Natural killer cell (primary cell): ENCODE measurements around the gene AGR3. TPM values are rescaled to one million over a fixed set of nuclear protein-coding genes. Genes with fewer than 3 reads are reported as not detected.

Source experiments
- ATAC-seq, 3 donors: fragments of 150-1000 bp in 2 of 3; fragments of 200-7000 bp in 1 of 3; cut with Tn5 transposase; 1 replicate in 1 of 3; 2 replicates in 2 of 3; pipeline ENCODE4 v1.10.0; 2021; ENCODE audit warnings: mild to moderate bottlenecking in 2 of 3, moderate library complexity in 2 of 3
- DNase-seq, 2 donors: peaks; one replicate each; pipeline versions ENCODE4 v3.0.0 to v3.0.0-alpha.2; 2013 to 2021; ENCODE audit warnings: mixed read lengths in 1 of 2
- H3K27ac ChIP-seq: one replicate; pipeline ENCODE4 v1.5.1; 2013; ENCODE audit warnings: mild to moderate bottlenecking, low read length
- H3K27me3 ChIP-seq: one replicate; pipeline ENCODE4 v1.6.1; 2013; ENCODE audit warnings: low read length; ENCODE audit not compliant: control insufficient read depth, insufficient read depth
- H3K36me3 ChIP-seq: one replicate; pipeline ENCODE4 v1.6.1; 2013; ENCODE audit warnings: low read length; ENCODE audit not compliant: control insufficient read depth, insufficient read depth
- H3K4me1 ChIP-seq: one replicate; pipeline ENCODE4 v1.6.1; 2013; ENCODE audit warnings: low read length; ENCODE audit not compliant: control insufficient read depth, insufficient read depth
- H3K4me3 ChIP-seq: one replicate; pipeline ENCODE4 v1.5.1; 2013; ENCODE audit warnings: low read length
- H3K9me3 ChIP-seq: one replicate; pipeline ENCODE4 v1.6.1; 2013; ENCODE audit warnings: low read length; ENCODE audit not compliant: control insufficient read depth, insufficient read depth
- H3K27ac Mint-ChIP-seq, 2 donors: one replicate each; pipeline ENCODE4 v1.8.0; 2022; ENCODE audit warnings: mild to moderate bottlenecking in 2 of 2, mixed read lengths in 2 of 2, moderate library complexity in 1 of 2
- H3K27me3 Mint-ChIP-seq, 2 donors: one replicate each; pipeline ENCODE4 v1.8.0; 2022; ENCODE audit warnings: low read depth in 2 of 2, mixed read lengths in 2 of 2
- H3K36me3 Mint-ChIP-seq: one replicate; pipeline ENCODE4 v1.8.0; 2022; ENCODE audit warnings: mixed read lengths
- H3K4me1 Mint-ChIP-seq, 2 donors: one replicate each; pipeline ENCODE4 v1.8.0; 2022; ENCODE audit warnings: mixed read lengths in 2 of 2
- H3K4me3 Mint-ChIP-seq: one replicate; pipeline ENCODE4 v1.8.0; 2022; ENCODE audit warnings: mild to moderate bottlenecking, moderate library complexity, mixed read lengths
- H3K9me3 Mint-ChIP-seq, 2 donors: one replicate each; pipeline ENCODE4 v1.8.0; 2022; ENCODE audit warnings: mixed read lengths in 2 of 2
- CTCF ChIP-seq: fragments of 200-600 bp; IDR thresholded peaks from one replicate; pipeline ENCODE4 v1.8.0; 2022; ENCODE audit warnings: antibody characterized with exemption
- WGBS: methylation state at CpG from one replicate; pipeline ENCODE4 v1.1.7; 2013; ENCODE audit warnings: missing lambda C conversion rate; ENCODE audit not compliant: insufficient coverage; 5-methylcytosine and 5-hydroxymethylcytosine counted together
- intact Hi-C: fragments of 100-400 bp; cut with micrococcal nuclease; formaldehyde crosslinking; loops from one replicate; pipeline ENCODE4 v1.14.2; 2022
- total RNA-seq, 4 donors: library from RNA; stranded (reverse); fragments of 120-200 nt in 1 of 4; gene quantifications; one replicate each; pipeline versions ENCODE4 v1.2.3 to v1.2.4, GENCODE V29; 2013 to 2022

The AGR3 gene
- total RNA-seq, 3 donors from 2014 or later (not counting 1 experiment from before 2014, with no cell fraction given): not detected

GRCh38 chr7:16880554-16880953, 1.2 kb downstream of the AGR3 start:
- no peak overlapping the region for H3K27ac Mint-ChIP-seq
- H3K9me3 ChIP-seq: no peaks in the 10 kb centered on the region
- H3K27me3 ChIP-seq: no peaks in the 10 kb centered on the region
- peaks cover 0 to 5% of the 10 kb centered on the region in 2 donors for H3K27me3 Mint-ChIP-seq
- 67% methylated on average over 1 of the region's 1 CpG for WGBS
- H3K9me3 Mint-ChIP-seq: no peaks in the 10 kb centered on the region
- H3K4me1 Mint-ChIP-seq: no peaks in the 10 kb centered on the region
- no peaks in the 10 kb centered on the region for H3K36me3 Mint-ChIP-seq
- intact Hi-C loops: no loop called here
- no peaks in the 10 kb centered on the region for H3K36me3 ChIP-seq
- no peak for ATAC-seq
- no peak for DNase-seq
- no peaks in the 10 kb centered on the region for H3K4me1 ChIP-seq
- H3K4me3 Mint-ChIP-seq: no peak overlapping the region
- H3K4me3 ChIP-seq: no peak overlapping the region
- TF ChIP-seq CTCF: no peak
- no peak overlapping the region for H3K27ac ChIP-seq

GRCh38 chr7:16879181-16879580, 2.6 kb downstream of the AGR3 start:
- Mint-ChIP-seq H3K27ac (no peak overlapping the region), H3K4me3 (no peak overlapping the region), H3K27me3 (peaks cover 0 to 5% of the 10 kb centered on the region in 2 donors), H3K36me3 (no peaks in the 10 kb centered on the region), H3K9me3 (no peaks in the 10 kb centered on the region), H3K4me1 (no peaks in the 10 kb centered on the region)
- no peak overlapping the region for H3K4me3 ChIP-seq
- no peaks in the 10 kb centered on the region for H3K9me3 ChIP-seq
- TF ChIP-seq CTCF: no peak
- WGBS: 86% methylated on average over 1 of the region's 1 CpG
- no peak for ATAC-seq
- no peak for DNase-seq
- no peaks in the 10 kb centered on the region for H3K27me3 ChIP-seq
- intact Hi-C loops: no loop called here
- no peaks in the 10 kb centered on the region for H3K4me1 ChIP-seq
- no peaks in the 10 kb centered on the region for H3K36me3 ChIP-seq
- no peak overlapping the region for H3K27ac ChIP-seq

GRCh38 chr7:16875861-16876260, 5.9 kb downstream of the AGR3 start:
- TF ChIP-seq CTCF: no peak
- Histone ChIP-seq H3K9me3 (no peaks in the 10 kb centered on the region), H3K27me3 (no peaks in the 10 kb centered on the region), H3K4me1 (no peaks in the 10 kb centered on the region), H3K4me3 (no peak overlapping the region), H3K36me3 (no peaks in the 10 kb centered on the region), H3K27ac (no peak overlapping the region)
- Mint-ChIP-seq H3K27ac (no peak overlapping the region), H3K4me3 (no peak overlapping the region), H3K36me3 (no peaks in the 10 kb centered on the region), H3K27me3 (no peaks in the 10 kb centered on the region), H3K9me3 (peaks cover 0 to 2% of the 10 kb centered on the region in 2 donors), H3K4me1 (no peaks in the 10 kb centered on the region)
- WGBS: 60% methylated on average over 1 of the region's 1 CpG
- ATAC-seq: no peak
- no peak for DNase-seq
- intact Hi-C loops: no loop called here

GRCh38 chr7:16874066-16874465, 7.7 kb downstream of the AGR3 start:
- intact Hi-C loops: no loop called here
- H3K9me3 Mint-ChIP-seq: peaks cover 0 to 2% of the 10 kb centered on the region in 2 donors
- Histone ChIP-seq H3K9me3 (no peaks in the 10 kb centered on the region), H3K36me3 (no peaks in the 10 kb centered on the region), H3K4me3 (no peak overlapping the region), H3K4me1 (no peaks in the 10 kb centered on the region), H3K27me3 (no peaks in the 10 kb centered on the region), H3K27ac (no peak overlapping the region)
- no peaks in the 10 kb centered on the region for H3K4me1 Mint-ChIP-seq
- DNase-seq: no peak
- 49% methylated on average over 4 of the region's 4 CpGs for WGBS
- no peak overlapping the region for H3K4me3 Mint-ChIP-seq
- H3K27ac Mint-ChIP-seq: no peak overlapping the region
- H3K36me3 Mint-ChIP-seq: no peaks in the 10 kb centered on the region
- no peak for TF ChIP-seq CTCF
- H3K27me3 Mint-ChIP-seq: no peaks in the 10 kb centered on the region
- ATAC-seq: no peak
